GM12878 (cell line): Measurements from ENCODE around the gene DDX4. TPM values are rescaled to one million over a fixed set of nuclear protein-coding genes. Genes with fewer than 3 reads are reported as not detected.

Experiments used
- polyA plus RNA-seq, 11 experiments: library from polyadenylated mRNA; depleted of rRNA in 4 of 11; unstranded in 6 of 11; stranded (reverse) in 5 of 11; fragments of >200 nt; fragmentation: Nextera tagmentation in 4 of 11; fragmentation: Illumina TruSeq in 1 of 11; extraction: Ambion mirVana in 4 of 11; extraction: Trizol in 1 of 11; gene quantifications; 1 replicate in 1 of 11; 2 replicates in 10 of 11; pipeline versions ENCODE4 v1.2.1 to v1.2.3, GENCODE V29; 2011 to 2016; ENCODE audit warnings: inconsistent platforms in 2 of 11, missing spikeins in 2 of 11, low read depth in 1 of 11
- small RNA-seq: library from RNA; depleted of rRNA; stranded (forward); fragments of <200 nt; gene quantifications from one replicate; pipeline ENCODE3, GENCODE V24; 2014
- total RNA-seq, 4 experiments: library from RNA; depleted of rRNA in 3 of 4; stranded (reverse); fragments of >200 nt in 3 of 4; fragmentation: Illumina TruSeq in 1 of 4; extraction: Trizol in 1 of 4; gene quantifications; 2 replicates each; pipeline versions ENCODE4 v1.2.1 to v1.2.3, GENCODE V29; 2013 to 2021

Gene DDX4
- total and polyA plus RNA-seq, 10 of the 15 experiments (the other 5 are each of a cell fraction or from before 2014, with no cell fraction given): 0.05 to 0.36 (median 0.09) TPM; not detected in 4

Small RNA genes lying within 50 kb of the gene (small RNA-seq; reads per million reads assigned to genes)
- not detected for gene AC016632.1
- gene RNA5SP183: 0.23 reads per million

Other genes starting within 250 kb of the DDX4 start
- gene PLPP1, start 203.1 kb upstream of the DDX4 start, total RNA-seq (2014; rRNA removed): 11.2 and 11.3 TPM in 2 replicates
- 6.2 and 7.7 TPM in 2 replicates for gene PLPP1, start 203.1 kb upstream of the DDX4 start, total RNA-seq (2014; rRNA removed; fragmentation: Illumina TruSeq; extraction: Trizol)
- 9.1 and 10.2 TPM in 2 replicates for gene PLPP1, start 203.1 kb upstream of the DDX4 start, total RNA-seq (2021)
- 6.0 and 6.5 TPM in 2 replicates for gene PLPP1, start 203.1 kb upstream of the DDX4 start, polyA plus RNA-seq (2011; rRNA removed)
- gene PLPP1, start 203.1 kb upstream of the DDX4 start, polyA plus RNA-seq (2014; fragmentation: Illumina TruSeq; extraction: Trizol): 9.7 and 10.6 TPM in 2 replicates
- 1 to 10 TPM; 3.0 TPM for gene PLPP1, start 203.1 kb upstream of the DDX4 start, polyA plus RNA-seq (2014; fragmentation: Nextera tagmentation; extraction: Ambion mirVana)
- gene PLPP1, start 203.1 kb upstream of the DDX4 start, polyA plus RNA-seq (2014; rRNA removed): 7.7 and 9.8 TPM in 2 replicates
- gene PLPP1, start 203.1 kb upstream of the DDX4 start, polyA plus RNA-seq (2016; fragmentation: Nextera tagmentation; extraction: Ambion mirVana): 1 to 10 TPM; 7.5 to 8.6 TPM
- 32.1 and 40.8 TPM in 2 replicates for gene SLC38A9, start 25.7 kb upstream of the DDX4 start, total RNA-seq (2014; rRNA removed)
- gene SLC38A9, start 25.7 kb upstream of the DDX4 start, total RNA-seq (2014; rRNA removed; fragmentation: Illumina TruSeq; extraction: Trizol): 35.1 and 37.9 TPM in 2 replicates
- 16.5 and 20.0 TPM in 2 replicates for gene SLC38A9, start 25.7 kb upstream of the DDX4 start, total RNA-seq (2021)
- gene SLC38A9, start 25.7 kb upstream of the DDX4 start, polyA plus RNA-seq (2011; rRNA removed): 26.4 and 35.2 TPM in 2 replicates
- gene SLC38A9, start 25.7 kb upstream of the DDX4 start, polyA plus RNA-seq (2014; fragmentation: Illumina TruSeq; extraction: Trizol): 26.8 and 44.1 TPM in 2 replicates
- gene SLC38A9, start 25.7 kb upstream of the DDX4 start, polyA plus RNA-seq (2014; fragmentation: Nextera tagmentation; extraction: Ambion mirVana): 10 to 100 TPM in 1 of 2 experiments, 1 to 10 TPM in 1; 8.5 to 17.4 TPM
- 15.5 and 17.4 TPM in 2 replicates for gene SLC38A9, start 25.7 kb upstream of the DDX4 start, polyA plus RNA-seq (2014; rRNA removed)
- 10 to 100 TPM; 21.9 to 24.0 TPM for gene SLC38A9, start 25.7 kb upstream of the DDX4 start, polyA plus RNA-seq (2016; fragmentation: Nextera tagmentation; extraction: Ambion mirVana)
- gene IL31RA, start 113.3 kb downstream of the DDX4 start, total RNA-seq (2014; rRNA removed): 0.11 and 0.28 TPM in 2 replicates
- gene IL31RA, start 113.3 kb downstream of the DDX4 start, total RNA-seq (2014; rRNA removed; fragmentation: Illumina TruSeq; extraction: Trizol): 0.13 and 0.14 TPM in 2 replicates
- 0.21 and 0.31 TPM in 2 replicates for gene IL31RA, start 113.3 kb downstream of the DDX4 start, total RNA-seq (2021)
- gene IL31RA, start 113.3 kb downstream of the DDX4 start, polyA plus RNA-seq (2011; rRNA removed): 0.10 TPM in 2 replicates
- 0.15 and 0.30 TPM in 2 replicates for gene IL31RA, start 113.3 kb downstream of the DDX4 start, polyA plus RNA-seq (2014; fragmentation: Illumina TruSeq; extraction: Trizol)
- under 1 TPM; 0.03 to 0.07 TPM for gene IL31RA, start 113.3 kb downstream of the DDX4 start, polyA plus RNA-seq (2014; fragmentation: Nextera tagmentation; extraction: Ambion mirVana)
- gene IL31RA, start 113.3 kb downstream of the DDX4 start, polyA plus RNA-seq (2014; rRNA removed): 0.09 and 0.10 TPM in 2 replicates
- not detected for gene IL31RA, start 113.3 kb downstream of the DDX4 start, polyA plus RNA-seq (2016; fragmentation: Nextera tagmentation; extraction: Ambion mirVana)